ENCODE results near the gene ANKRD22. TPM values are rescaled to one million over a fixed set of nuclear protein-coding genes. Genes with fewer than 3 reads are reported as not detected.
"Not testable (repeated sequence)": the region's sequence is repeated elsewhere in the genome, so short reads cannot be mapped to it uniquely, and the experiment has no call there.

Gene ANKRD22
- total RNA-seq, 4 donors from 2014 or later, result 0.63 TPM; not detected in 3

- TF ChIP-seq, protein P1, sequence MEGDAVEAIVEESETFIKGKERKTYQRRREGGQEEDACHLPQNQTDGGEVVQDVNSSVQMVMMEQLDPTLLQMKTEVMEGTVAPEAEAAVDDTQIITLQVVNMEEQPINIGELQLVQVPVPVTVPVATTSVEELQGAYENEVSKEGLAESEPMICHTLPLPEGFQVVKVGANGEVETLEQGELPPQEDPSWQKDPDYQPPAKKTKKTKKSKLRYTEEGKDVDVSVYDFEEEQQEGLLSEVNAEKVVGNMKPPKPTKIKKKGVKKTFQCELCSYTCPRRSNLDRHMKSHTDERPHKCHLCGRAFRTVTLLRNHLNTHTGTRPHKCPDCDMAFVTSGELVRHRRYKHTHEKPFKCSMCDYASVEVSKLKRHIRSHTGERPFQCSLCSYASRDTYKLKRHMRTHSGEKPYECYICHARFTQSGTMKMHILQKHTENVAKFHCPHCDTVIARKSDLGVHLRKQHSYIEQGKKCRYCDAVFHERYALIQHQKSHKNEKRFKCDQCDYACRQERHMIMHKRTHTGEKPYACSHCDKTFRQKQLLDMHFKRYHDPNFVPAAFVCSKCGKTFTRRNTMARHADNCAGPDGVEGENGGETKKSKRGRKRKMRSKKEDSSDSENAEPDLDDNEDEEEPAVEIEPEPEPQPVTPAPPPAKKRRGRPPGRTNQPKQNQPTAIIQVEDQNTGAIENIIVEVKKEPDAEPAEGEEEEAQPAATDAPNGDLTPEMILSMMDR (IDR thresholded peaks at IDR 0.05), result no peak
- DNase-seq (ENCODE audit: low spot score) (no peak), ATAC-seq (ENCODE audit: low FRiP score) (no peak)
Observed at GRCh38 chr10:88883448-88883809, 31.8 kb upstream of the ANKRD22 start.

GRCh38 chr10:88882646-88883447 lies 31.2 kb upstream of the ANKRD22 start:
- not testable (repeated sequence) for DNase-seq (ENCODE audit: low spot score)
- ATAC-seq (ENCODE audit: low FRiP score), result peak; percentile 63

- TF ChIP-seq, protein P1 (IDR thresholded peaks at IDR 0.05), result no peak
- ATAC-seq (ENCODE audit: low FRiP score), result no peak
- DNase-seq (ENCODE audit: low spot score), result no peak
Observed at GRCh38 chr10:88881922-88882645, 30.4 kb upstream of the ANKRD22 start.

DNA sequence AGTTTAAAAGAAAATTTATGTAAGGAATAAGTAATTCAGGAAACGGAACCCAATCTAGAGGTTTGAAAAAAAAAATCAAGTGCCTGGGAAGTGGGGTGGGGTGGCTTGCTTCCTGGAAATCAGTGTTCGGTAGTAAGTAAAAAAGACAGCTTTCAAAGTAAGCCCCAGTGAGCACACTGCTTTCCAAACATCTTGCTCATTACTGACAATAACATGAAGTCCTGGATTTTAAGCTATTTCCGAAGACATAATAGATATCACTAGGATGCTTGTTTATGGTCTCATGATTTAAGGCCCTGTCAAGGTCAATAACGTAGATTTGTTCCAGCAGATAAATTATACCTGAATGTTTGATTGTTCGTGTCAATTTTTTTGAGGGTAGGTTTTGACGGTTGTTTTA lies 29.7 kb upstream of the ANKRD22 start:
- no peak for ATAC-seq (ENCODE audit: low FRiP score)
- no peak for DNase-seq (ENCODE audit: low spot score)
- TF ChIP-seq, protein P1 (IDR thresholded peaks at IDR 0.05), result no peak

DNA sequence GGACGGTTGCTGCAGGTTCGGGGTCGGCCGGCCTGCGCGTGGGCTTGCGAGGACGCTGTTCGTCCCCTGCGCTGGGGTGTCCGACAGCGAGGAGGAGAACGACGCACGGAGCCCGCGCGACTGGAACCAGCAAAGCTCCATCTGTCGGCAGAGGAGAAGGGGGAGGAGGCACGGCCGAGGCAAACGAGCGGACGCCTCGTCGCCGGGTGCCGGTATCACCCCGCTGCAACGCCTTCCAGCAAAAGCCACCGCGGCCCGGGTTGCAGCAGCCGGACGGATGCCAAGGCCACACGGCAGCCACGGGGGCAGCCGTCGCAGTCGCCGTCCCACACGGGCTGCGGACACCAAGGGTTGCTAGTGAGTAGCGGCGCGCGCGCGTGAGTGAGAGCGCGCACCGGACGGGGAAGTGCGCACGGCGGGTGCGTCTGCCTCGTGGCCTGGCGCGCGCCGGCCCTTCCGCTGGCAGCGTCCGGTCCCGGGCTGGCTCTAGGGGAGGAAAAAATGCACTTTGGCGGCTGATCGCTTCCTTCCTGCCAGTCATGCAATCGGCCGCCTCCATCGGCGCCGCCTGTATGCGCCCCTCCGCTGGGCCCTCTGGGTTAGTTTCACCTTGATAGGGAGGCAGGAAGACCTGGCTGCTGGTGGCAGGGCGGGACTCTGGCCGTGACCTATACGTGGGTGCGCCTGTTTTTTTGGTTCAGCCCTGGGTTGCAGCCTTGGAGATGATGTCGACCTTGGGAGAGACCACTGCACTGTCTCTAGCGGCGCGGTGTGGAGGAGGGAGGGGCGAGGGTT lies 28.8 kb upstream of the ANKRD22 start:
- ATAC-seq (ENCODE audit: low FRiP score) (peak; percentile 83), DNase-seq (ENCODE audit: low spot score) (peak; percentile 59)
- TF ChIP-seq, protein P1 (IDR thresholded peaks at IDR 0.05), result no peak

GRCh38 chr10:88879534-88880281 lies 28.1 kb upstream of the ANKRD22 start, which contains the start of gene STAMBPL1:
Gene STAMBPL1, plus strand, starts transcription at chr10:88880245. Its CDS starts 21,464 bp downstream, at chr10:88901709.
- TF ChIP-seq, protein P1 (IDR thresholded peaks at IDR 0.05), result no peak
- DNase-seq (ENCODE audit: low spot score) (no peak), ATAC-seq (ENCODE audit: low FRiP score) (peak; percentile 50)
